Retinal pigment epithelial cell (primary cell): Measurements from ENCODE around the gene LEMD3.

Experiments
- DNase-seq: peaks from one replicate; pipeline ENCODE4 v3.0.0-alpha.2; 2010; ENCODE audit warnings: low read depth
- H3K4me3 ChIP-seq: 2 replicates; pipeline ENCODE4 v1.5.1; 2011; ENCODE audit warnings: mild to moderate bottlenecking, low read length, control low read depth, moderate library complexity
- TF ChIP-seq, protein P1 (sequence below): conservative IDR thresholded peaks from 2 replicates; pipeline ENCODE4 v1.5.1; 2011; ENCODE audit warnings: low read depth, low read length, control low read depth, inconsistent platforms

The LEMD3 gene

DNA sequence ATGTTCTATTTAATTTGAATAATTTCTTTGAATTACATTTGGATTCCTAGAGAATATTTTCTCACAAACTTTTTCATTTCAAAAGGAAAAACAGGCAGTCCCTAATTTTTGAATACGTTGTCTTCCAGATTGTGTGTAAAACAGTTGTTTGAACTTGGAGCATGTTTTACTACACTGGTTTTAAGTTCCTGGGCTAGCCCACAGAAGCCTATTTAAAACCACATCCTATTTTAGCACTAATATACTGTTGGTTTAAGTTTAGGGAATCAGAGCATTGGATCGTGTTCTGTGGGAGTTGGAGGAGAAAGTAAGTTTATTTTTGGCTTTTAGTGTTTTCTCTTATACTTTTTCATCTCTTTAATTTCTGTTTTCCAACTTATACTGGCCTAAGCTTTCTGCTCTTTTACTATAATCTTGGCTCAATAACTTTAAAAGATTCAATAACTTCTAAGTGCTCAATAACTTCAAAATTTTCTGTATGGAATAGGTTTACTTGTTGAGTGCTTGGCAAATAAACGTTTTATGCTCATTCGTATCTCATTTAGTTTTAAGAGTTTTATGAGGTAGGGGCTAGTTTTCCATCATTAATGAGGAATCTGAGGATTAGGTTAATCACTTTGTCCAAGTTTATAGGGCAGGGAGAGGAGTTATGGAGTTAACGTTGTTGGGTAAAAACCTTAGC lies 14.9 kb downstream of the LEMD3 start:
- no peak overlapping the region for H3K4me3 ChIP-seq
- DNase-seq: no peak
- TF ChIP-seq, protein P1, sequence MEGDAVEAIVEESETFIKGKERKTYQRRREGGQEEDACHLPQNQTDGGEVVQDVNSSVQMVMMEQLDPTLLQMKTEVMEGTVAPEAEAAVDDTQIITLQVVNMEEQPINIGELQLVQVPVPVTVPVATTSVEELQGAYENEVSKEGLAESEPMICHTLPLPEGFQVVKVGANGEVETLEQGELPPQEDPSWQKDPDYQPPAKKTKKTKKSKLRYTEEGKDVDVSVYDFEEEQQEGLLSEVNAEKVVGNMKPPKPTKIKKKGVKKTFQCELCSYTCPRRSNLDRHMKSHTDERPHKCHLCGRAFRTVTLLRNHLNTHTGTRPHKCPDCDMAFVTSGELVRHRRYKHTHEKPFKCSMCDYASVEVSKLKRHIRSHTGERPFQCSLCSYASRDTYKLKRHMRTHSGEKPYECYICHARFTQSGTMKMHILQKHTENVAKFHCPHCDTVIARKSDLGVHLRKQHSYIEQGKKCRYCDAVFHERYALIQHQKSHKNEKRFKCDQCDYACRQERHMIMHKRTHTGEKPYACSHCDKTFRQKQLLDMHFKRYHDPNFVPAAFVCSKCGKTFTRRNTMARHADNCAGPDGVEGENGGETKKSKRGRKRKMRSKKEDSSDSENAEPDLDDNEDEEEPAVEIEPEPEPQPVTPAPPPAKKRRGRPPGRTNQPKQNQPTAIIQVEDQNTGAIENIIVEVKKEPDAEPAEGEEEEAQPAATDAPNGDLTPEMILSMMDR: no peak

DNA sequence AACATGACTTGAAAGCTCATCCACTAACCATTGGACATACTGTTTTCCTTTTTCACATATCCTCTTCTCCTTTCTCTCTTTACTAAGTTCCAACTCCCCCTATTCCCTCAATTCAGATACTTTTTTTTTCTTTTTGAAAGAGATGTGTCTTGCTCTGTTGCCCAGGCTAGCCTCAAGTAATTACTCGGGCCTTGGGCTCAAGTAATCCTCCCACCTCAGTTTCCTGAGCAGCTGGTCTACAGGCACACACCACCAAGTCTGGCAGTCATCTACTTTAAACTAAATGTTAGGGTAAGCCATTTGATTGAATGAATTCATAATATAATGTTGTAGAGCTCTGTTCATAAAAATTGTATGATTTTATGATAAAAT lies 15.5 kb downstream of the LEMD3 start:
- DNase-seq: no peak
- TF ChIP-seq, protein P1: no peak

DNA sequence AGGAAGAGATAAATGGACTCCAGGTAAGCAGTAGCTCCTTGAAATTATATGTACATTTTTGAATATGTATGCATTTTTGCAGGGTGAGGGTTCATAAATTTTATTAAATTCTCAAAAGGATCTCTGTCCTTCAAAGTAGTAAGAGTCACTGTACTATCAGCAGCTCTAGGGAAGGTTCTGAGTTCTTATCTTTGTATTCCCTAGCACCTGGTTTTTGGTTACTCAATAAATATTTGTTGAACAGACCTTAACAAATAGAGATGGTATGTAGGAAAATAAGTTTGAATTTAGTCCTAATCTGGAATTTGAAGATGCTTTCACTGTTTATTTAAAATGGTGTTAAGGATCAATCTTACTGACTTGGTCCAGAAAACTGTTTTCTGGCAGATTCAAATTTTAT lies 18.3 kb downstream of the LEMD3 start:
- DNase-seq: no peak
- no peak overlapping the region for H3K4me3 ChIP-seq
- TF ChIP-seq, protein P1: no peak

More for the DNA sequence above, 15.5 kb downstream of the LEMD3 start:
- H3K4me3 ChIP-seq: no peak overlapping the region

DNA sequence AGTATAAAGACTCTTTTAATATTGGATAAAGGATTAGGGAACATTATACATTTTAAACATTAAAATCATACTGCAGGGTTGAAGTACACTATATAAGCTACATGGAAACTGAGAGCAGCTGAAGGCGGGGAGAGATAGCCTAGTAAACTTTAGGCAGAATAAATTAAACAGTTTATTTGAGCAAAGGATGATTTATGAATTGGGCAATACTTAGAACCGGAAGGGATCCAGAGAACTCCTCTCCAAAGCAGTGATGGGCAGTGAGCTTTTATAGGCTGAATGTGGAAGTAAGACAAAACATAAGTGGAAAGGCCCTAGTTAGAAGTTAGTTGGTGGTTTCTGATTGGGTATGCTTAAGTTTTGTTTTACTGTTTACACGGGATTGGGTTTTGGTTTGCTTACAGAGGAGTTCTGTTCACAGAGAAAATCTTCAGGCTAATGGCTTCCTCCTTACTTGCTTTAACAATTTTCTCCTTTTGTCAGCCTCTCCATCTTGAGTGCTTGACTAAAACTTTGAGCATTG lies 18.9 kb downstream of the LEMD3 start:
- no peak overlapping the region for H3K4me3 ChIP-seq
- TF ChIP-seq, protein P1: no peak
- no peak for DNase-seq

DNA sequence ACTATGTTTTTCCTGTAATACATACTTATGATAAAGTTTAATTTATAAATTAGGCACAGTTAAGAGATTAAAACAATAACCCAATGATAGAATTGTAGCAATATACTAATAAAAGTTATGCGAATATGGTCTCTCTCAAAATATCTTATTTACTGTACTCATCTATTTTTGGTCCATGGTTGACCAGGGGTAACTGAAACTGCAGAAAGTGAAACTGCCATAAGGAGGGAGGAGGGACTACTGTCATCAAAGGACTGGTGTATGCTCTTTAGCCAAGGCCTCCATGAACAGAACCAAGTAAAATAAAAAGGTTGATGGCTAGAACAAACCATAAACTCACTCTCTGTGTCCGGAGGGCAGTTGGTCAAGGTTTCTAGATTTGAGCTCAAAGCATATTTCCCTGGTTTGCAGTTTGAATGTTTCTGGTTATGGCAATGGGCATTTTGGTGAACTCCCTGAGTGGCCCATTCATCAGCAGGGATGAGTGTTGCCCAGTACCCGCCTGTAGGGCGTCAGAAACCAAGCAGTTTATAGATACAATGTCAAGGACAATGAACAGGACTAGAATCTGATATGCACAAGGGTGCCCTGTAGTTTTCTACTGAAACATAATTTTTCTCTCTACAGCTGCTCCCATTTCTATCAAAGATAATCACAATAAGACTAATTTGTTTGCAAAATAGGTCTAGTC lies 19.8 kb downstream of the LEMD3 start:
- TF ChIP-seq, protein P1: no peak
- DNase-seq: no peak
- no peak overlapping the region for H3K4me3 ChIP-seq

DNA sequence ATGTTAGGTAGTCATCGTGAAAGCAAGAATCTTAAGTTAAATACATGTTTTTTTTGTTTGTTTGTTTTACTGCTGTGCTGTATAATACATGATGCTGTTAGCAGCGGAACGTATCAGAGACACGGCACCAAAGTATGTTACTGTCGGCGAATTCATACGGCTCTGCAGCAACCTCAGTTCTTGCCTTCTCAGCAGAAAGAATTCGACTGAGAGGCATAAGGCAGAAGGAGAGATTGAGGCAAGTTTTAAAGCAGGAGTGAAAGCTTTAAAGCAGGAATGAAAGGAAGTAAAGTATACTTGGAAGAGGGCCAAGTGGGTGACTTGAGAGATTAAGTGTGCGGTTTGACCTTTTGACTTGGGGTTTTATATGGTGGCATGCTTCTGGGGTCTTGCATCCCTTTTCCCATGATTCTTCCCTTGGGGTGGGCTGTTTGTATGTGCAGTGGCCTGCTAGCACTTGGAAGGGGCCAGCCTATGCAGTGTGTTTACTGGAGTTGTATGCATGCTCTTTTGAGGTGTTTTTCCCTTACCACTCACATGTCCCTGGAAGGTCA lies 23.7 kb downstream of the LEMD3 start:
- H3K4me3 ChIP-seq: no peak overlapping the region
- no peak for DNase-seq
- TF ChIP-seq, protein P1: no peak
